Adrenal gland (tissue), 12 donors: ENCODE measurements around the gene CSNK1G3. TPM values are rescaled to one million over a fixed set of nuclear protein-coding genes. Genes with fewer than 3 reads are reported as not detected.
"Not testable (repeated sequence)": the region's sequence is repeated elsewhere in the genome, so short reads cannot be mapped to it uniquely, and the experiment has no call there.

Source experiments
- DNase-seq, 7 donors: peaks; one replicate each; pipeline ENCODE4 v3.0.0-alpha.2; 2019 to 2020
- H3K27ac ChIP-seq, 5 donors: fragments of 200-600 bp; sonication (generic) in 4 of 5; 1 replicate in 3 of 5; 2 replicates in 2 of 5; pipeline versions ENCODE4 v1.5.1 to v1.8.0; 2016 to 2020; ENCODE audit warnings: mild to moderate bottlenecking in 1 of 5
- H3K27me3 ChIP-seq: fragments of 200-600 bp; 2 replicates; pipeline ENCODE4 v1.8.0; 2021
- H3K36me3 ChIP-seq, 2 donors: fragments of 200-600 bp; replicated peaks in 1 of 2; 1 replicate in 1 of 2; 2 replicates in 1 of 2; pipeline versions ENCODE4 v1.5.1 to v1.8.0; 2018 to 2022
- H3K4me1 ChIP-seq, 2 donors: fragments of 200-600 bp; replicated peaks in 1 of 2; 1 replicate in 1 of 2; 2 replicates in 1 of 2; pipeline versions ENCODE4 v1.5.1 to v1.8.0; 2018 to 2021
- H3K4me3 ChIP-seq, 4 donors: fragments of 200-600 bp; sonication (generic) in 3 of 4; one replicate each; pipeline ENCODE4 v1.5.1; 2016 to 2018
- H3K9me3 ChIP-seq, 3 donors: fragments of 200-600 bp; sonication (generic) in 1 of 3; replicated peaks in 1 of 3; 1 replicate in 2 of 3; 2 replicates in 1 of 3; pipeline versions ENCODE4 v1.5.1 to v1.8.0; 2016 to 2021
- POLR2A ChIP-seq, 2 donors: fragments of 450-650 bp; IDR thresholded peaks; one replicate each; pipeline ENCODE4 v1.6.1; 2017; ENCODE audit warnings: antibody characterized with exemption in 2 of 2, mild to moderate bottlenecking in 2 of 2, moderate library complexity in 1 of 2
- WGBS, 4 donors: extraction: QIAGEN DNeasy Blood & Tissue Kit in 2 of 4; methylation state at CpG; one replicate each; pipeline versions ENCODE4 v1.1.5 to v1.1.7; 2013 to 2017; 5-methylcytosine and 5-hydroxymethylcytosine counted together
- intact Hi-C, 2 donors: fragments of 100-400 bp; cut with DNase I; formaldehyde crosslinking; loops; one replicate each; pipeline versions ENCODE4 v1.14.1 to v1.15.0; 2022 to 2023
- polyA plus RNA-seq, 3 donors: library from polyadenylated mRNA; stranded (reverse); fragments of 200-250 nt in 2 of 3; fragments of 350-450 nt in 1 of 3; fragmentation: Illumina TruSeq in 1 of 3; extraction: RNeasy Lipid Tissue Mini Kit (QIAGEN cat#74804) in 1 of 3; gene quantifications; one replicate each; pipeline ENCODE4 v1.2.3, GENCODE V29; 2013 to 2014
- total RNA-seq, 9 donors: library from RNA; depleted of rRNA in 4 of 9; stranded (reverse); fragments of >200 nt in 4 of 9; fragments of 120-200 nt in 1 of 9; fragmentation: NEBNext Ultra II Directional in 1 of 9; extraction: Animal tissue kit (Norgen Biotek cat#: 25700) in 1 of 9; gene quantifications; one replicate each; pipeline versions ENCODE4 v1.1.0 to v1.2.4, GENCODE V29; 2013 to 2023
- TF ChIP-seq, protein P1 (sequence below), 6 experiments: fragments of 450-650 bp in 4 of 6; fragments of 200-600 bp in 2 of 6; sonication (generic) in 1 of 6; IDR thresholded peaks; 1 replicate in 5 of 6; 2 replicates in 1 of 6; pipeline versions ENCODE4 v1.5.1 to v1.8.0; 2016 to 2021; ENCODE audit warnings: antibody characterized with exemption in 6 of 6, mild to moderate bottlenecking in 2 of 6, moderate library complexity in 1 of 6
- donor health status: healthy with polysubstance abuse.
- donor health status: Bipolar disorder and iron deficiency.
- donor health status: DM: yes; HTN: yes; CAD: no.
- donor health status: DM: no; HTN: no; CAD: no.
- donor health status: DM: no; HTN: no; CAD: no.
- donor health status: DM: yes; HTN: yes; CAD: no.

CSNK1G3 gene
- total and polyA plus RNA-seq, 12 donors = 7.3 to 36.2 (median 28.9) TPM

DNA sequence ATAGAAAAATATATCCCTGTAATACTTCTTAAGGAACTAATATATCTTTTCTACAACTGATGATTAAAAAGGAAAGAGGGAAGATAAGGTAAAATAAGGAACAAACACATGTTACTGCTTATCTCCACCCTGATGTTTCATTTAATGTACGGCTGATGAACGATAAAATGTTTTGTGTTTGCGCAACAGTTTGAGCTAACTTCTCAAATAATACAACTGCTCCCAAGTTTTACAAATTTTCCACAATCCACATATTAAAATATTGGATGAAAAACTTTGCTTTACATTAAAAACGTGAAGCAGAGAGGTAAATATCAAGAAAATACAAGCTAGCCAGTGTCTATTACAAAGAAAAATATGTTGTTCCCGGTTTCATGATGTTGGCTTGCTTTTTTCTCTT, 21.0 kb upstream of the CSNK1G3 start:
- H3K27me3 ChIP-seq = no peaks in the 10 kb centered on the region
- no peaks in the 10 kb centered on the region for H3K4me1 ChIP-seq
- H3K9me3 ChIP-seq = no peaks in the 10 kb centered on the region
- TF ChIP-seq, protein P1, sequence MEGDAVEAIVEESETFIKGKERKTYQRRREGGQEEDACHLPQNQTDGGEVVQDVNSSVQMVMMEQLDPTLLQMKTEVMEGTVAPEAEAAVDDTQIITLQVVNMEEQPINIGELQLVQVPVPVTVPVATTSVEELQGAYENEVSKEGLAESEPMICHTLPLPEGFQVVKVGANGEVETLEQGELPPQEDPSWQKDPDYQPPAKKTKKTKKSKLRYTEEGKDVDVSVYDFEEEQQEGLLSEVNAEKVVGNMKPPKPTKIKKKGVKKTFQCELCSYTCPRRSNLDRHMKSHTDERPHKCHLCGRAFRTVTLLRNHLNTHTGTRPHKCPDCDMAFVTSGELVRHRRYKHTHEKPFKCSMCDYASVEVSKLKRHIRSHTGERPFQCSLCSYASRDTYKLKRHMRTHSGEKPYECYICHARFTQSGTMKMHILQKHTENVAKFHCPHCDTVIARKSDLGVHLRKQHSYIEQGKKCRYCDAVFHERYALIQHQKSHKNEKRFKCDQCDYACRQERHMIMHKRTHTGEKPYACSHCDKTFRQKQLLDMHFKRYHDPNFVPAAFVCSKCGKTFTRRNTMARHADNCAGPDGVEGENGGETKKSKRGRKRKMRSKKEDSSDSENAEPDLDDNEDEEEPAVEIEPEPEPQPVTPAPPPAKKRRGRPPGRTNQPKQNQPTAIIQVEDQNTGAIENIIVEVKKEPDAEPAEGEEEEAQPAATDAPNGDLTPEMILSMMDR (IDR thresholded peaks at IDR 0.05) = no peak
- no peak for TF ChIP-seq POLR2A (IDR thresholded peaks at IDR 0.05)
- H3K4me3 ChIP-seq = no peak overlapping the region
- DNase-seq = no peak
- 78 to 89% (median 83%) methylated on average over 5 of the region's 5 CpGs for WGBS, 4 donors
- no peak overlapping the region for H3K27ac ChIP-seq
- H3K36me3 ChIP-seq = no peaks in the 10 kb centered on the region
- intact Hi-C loops = no loop called here

DNA sequence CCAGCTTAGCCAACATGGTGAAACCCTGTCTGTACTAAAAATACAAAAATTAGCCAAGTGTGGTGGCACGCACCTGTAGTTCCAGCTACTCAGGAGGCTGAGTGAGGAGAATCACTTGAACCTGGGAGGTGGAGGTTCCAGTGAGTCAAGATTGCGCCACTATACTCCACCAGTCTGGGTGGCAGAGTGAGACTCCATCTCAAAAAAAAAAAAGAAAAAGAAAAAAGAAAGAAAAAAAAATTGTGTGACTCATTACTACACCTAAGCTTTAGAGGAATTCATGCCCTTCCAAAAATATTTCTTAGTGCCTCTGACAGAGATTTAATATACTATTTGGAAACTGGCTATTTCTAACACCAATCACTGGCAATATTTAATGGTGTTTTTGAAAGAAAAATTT, 16.8 kb upstream of the CSNK1G3 start:
- H3K36me3 ChIP-seq, intact Hi-C loops, H3K27ac ChIP-seq, H3K4me3 ChIP-seq, H3K27me3 ChIP-seq, H3K9me3 ChIP-seq, H3K4me1 ChIP-seq, DNase-seq: not testable (repeated sequence)
- 94 to 100% (median 96%) methylated on average over 2 of the region's 2 CpGs for WGBS, 4 donors

DNA sequence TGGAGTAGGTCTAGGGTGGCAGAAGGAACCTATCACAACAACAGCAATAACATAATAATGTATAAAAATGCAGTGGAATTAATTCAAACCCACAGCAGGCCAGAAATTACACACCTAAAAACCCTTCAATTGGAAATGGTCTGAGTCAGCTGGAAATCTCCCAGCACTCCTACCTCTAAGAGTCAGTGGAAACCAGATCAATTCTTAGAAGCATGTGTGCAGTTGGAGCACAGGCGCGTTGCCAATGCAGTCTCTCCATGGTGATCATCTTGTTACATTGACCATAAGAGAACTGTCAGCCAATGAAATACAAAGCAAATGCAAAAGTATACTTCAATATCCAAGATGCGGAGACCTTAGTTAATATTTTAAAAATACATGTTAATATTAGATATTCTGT, 15.1 kb upstream of the CSNK1G3 start:
- TF ChIP-seq POLR2A (IDR thresholded peaks at IDR 0.05) = no peak
- TF ChIP-seq, protein P1 (IDR thresholded peaks at IDR 0.05) = no peak
- no peaks in the 10 kb centered on the region for H3K9me3 ChIP-seq
- no peak overlapping the region for H3K4me3 ChIP-seq
- no peaks in the 10 kb centered on the region for H3K4me1 ChIP-seq
- 65 to 94% (median 86%) methylated on average over 3 of the region's 3 CpGs for WGBS, 4 donors
- H3K27me3 ChIP-seq = no peaks in the 10 kb centered on the region
- DNase-seq = peak in 1 of 7 donors; percentile 55
- H3K36me3 ChIP-seq = no peaks in the 10 kb centered on the region
- intact Hi-C loops = no loop called here
- no peak overlapping the region for H3K27ac ChIP-seq

DNA sequence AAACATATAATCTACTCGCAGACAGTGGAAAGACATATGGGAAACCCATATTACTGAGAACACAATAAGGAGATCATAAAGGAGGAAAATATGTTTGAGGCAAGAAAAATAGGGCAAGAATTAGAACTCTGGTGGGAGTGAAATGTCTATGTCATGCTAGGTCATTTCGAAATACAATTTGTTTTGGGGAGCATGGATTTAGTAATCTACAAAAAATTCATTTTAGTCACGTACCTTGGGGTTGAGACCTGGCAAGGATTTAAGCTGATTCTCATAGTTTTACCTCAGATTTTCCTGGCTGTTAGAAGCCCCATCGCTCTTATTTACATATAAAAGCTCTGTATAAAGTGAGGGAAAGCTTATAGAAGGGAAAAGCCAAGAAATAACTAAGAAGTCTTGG, 11.5 kb upstream of the CSNK1G3 start:
- WGBS, 4 donors = 82 to 91% (median 87%) methylated on average over 4 of the region's 4 CpGs
- intact Hi-C loops = loop anchor here in 1 of 2 donors (10.0 kb wide), 1 partner anchor 76 kb away; the partner anchor contains the start of gene CEP120

DNA sequence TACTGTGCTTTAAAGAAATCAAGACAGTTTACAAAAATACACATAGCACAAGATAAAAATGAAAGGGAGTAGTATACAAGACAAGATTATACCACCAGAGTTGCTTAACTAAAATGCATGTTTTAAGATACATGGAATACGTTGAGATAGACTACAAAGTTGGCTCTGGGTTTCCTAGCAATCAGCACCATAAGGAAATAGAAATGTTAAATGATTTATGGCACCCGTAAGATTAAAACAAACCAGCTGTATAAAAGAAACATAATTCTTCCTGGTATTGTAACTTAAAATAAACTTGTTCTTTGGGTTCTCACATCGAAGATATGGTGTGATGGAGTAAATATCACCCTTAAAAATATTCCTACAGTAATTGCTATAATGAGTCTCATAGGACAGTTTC, 9.9 kb upstream of the CSNK1G3 start:
- Histone ChIP-seq H3K36me3 (no peaks in the 10 kb centered on the region), H3K27ac (no peak overlapping the region), H3K4me3 (no peak overlapping the region), H3K9me3 (no peaks in the 10 kb centered on the region), H3K27me3 (no peaks in the 10 kb centered on the region), H3K4me1 (no peaks in the 10 kb centered on the region)
- intact Hi-C loops = loop anchor here in 1 of 2 donors (10.0 kb wide), 1 partner anchor 77 kb away; the partner anchor contains the start of gene CEP120
- no peak for DNase-seq
- no peak for TF ChIP-seq POLR2A (IDR thresholded peaks at IDR 0.05)
- TF ChIP-seq, protein P1 (IDR thresholded peaks at IDR 0.05) = no peak
- WGBS, 4 donors = 63 to 75% (median 69%) methylated on average over 3 of the region's 3 CpGs

More for the DNA sequence above, 11.5 kb upstream of the CSNK1G3 start:
- H3K27ac ChIP-seq = no peak overlapping the region
- DNase-seq = no peak
- H3K4me3 ChIP-seq = no peak overlapping the region
- no peaks in the 10 kb centered on the region for H3K27me3 ChIP-seq
- TF ChIP-seq POLR2A (IDR thresholded peaks at IDR 0.05) = no peak
- TF ChIP-seq, protein P1 (IDR thresholded peaks at IDR 0.05) = no peak
- no peaks in the 10 kb centered on the region for H3K9me3 ChIP-seq
- H3K36me3 ChIP-seq = no peaks in the 10 kb centered on the region
- H3K4me1 ChIP-seq = no peaks in the 10 kb centered on the region
